WTC11 (cell line): ENCODE results near the gene USH1C. TPM values are rescaled to one million over a fixed set of nuclear protein-coding genes. Genes with fewer than 3 reads are reported as not detected.

ENCODE experiments used
- ATAC-seq: fragments of 200-7000 bp; cut with Tn5 transposase; 2 replicates; pipeline ENCODE4 v1.10.0; 2021; ENCODE audit warnings: mild to moderate bottlenecking, moderate library complexity
- CTCF ChIA-PET: fragments of 300-600 bp; sonication (Branson Sonifier 250); formaldehyde crosslinking; loops from one replicate; lab custom pipeline; 2021; ENCODE audit warnings: antibody characterized with exemption; lab: Charles Lee
- POLR2A ChIA-PET: fragments of 350-600 bp; sonication (Branson Sonifier 250); formaldehyde crosslinking; loops from one replicate; lab custom pipeline; 2021; ENCODE audit warnings: antibody characterized with exemption; lab: Charles Lee
- DNase-seq: peaks from one replicate; pipeline ENCODE4 v3.0.0; 2021; ENCODE audit warnings: low spot score
- H3K27ac Mint-ChIP-seq: 2 replicates; pipeline ENCODE4 v1.8.0; 2021; ENCODE audit warnings: mixed read lengths
- H3K27me3 Mint-ChIP-seq: 2 replicates; pipeline ENCODE4 v1.8.0; 2021; ENCODE audit warnings: low read depth, mild to moderate bottlenecking, moderate library complexity, mixed read lengths
- H3K36me3 Mint-ChIP-seq: 2 replicates; pipeline ENCODE4 v1.8.0; 2021; ENCODE audit warnings: mixed read lengths
- H3K4me1 Mint-ChIP-seq: 2 replicates; pipeline ENCODE4 v1.8.0; 2022; ENCODE audit warnings: mixed read lengths
- H3K4me3 Mint-ChIP-seq: 2 replicates; pipeline ENCODE4 v1.8.0; 2021; ENCODE audit warnings: mild to moderate bottlenecking, moderate library complexity, mixed read lengths
- H3K9me3 Mint-ChIP-seq: 2 replicates; pipeline ENCODE4 v1.8.0; 2021; ENCODE audit warnings: mixed read lengths
- CREM ChIP-seq: sonication (generic); formaldehyde crosslinking; IDR thresholded peaks from 2 replicates; pipeline ENCODE4 v1.8.1; 2022; ENCODE audit warnings: mild to moderate bottlenecking, missing genetic modification reagents, moderate library complexity
- IRF2 ChIP-seq: sonication (generic); formaldehyde crosslinking; IDR thresholded peaks from 2 replicates; pipeline ENCODE4 v1.8.0; 2022; ENCODE audit warnings: low read depth, missing genetic modification reagents, borderline replicate concordance
- NFE2L1 ChIP-seq: sonication (generic); formaldehyde crosslinking; IDR thresholded peaks from 2 replicates; pipeline ENCODE4 v1.8.1; 2023; ENCODE audit warnings: missing genetic modification reagents
- total RNA-seq: library from RNA; stranded (reverse); gene quantifications from 3 replicates; pipeline ENCODE4 v1.2.3, GENCODE V29; 2021
- TF ChIP-seq, protein P1 (sequence below): sonication (generic); formaldehyde crosslinking; IDR thresholded peaks from 2 replicates; pipeline ENCODE4 v1.8.0; 2022; ENCODE audit warnings: mild to moderate bottlenecking, missing genetic modification reagents
- TF ChIP-seq, protein P2 (sequence below): sonication (generic); formaldehyde crosslinking; IDR thresholded peaks from 2 replicates; pipeline ENCODE4 v1.8.1; 2022; ENCODE audit warnings: low read depth, mild to moderate bottlenecking, moderate library complexity, missing genetic modification reagents, borderline replicate concordance
- TF ChIP-seq, protein P3 (sequence below): sonication (generic); formaldehyde crosslinking; IDR thresholded peaks from 2 replicates; pipeline ENCODE4 v1.8.0; 2022; ENCODE audit warnings: missing genetic modification reagents
- TF ChIP-seq, protein P4 (sequence below): sonication (generic); formaldehyde crosslinking; IDR thresholded peaks from 2 replicates; pipeline ENCODE4 v1.8.0; 2022; ENCODE audit warnings: mild to moderate bottlenecking, missing genetic modification reagents
- TF ChIP-seq, protein P5 (sequence below): sonication (generic); formaldehyde crosslinking; IDR thresholded peaks from 2 replicates; pipeline ENCODE4 v1.8.0; 2023; ENCODE audit warnings: mild to moderate bottlenecking, missing genetic modification reagents
- TF ChIP-seq, protein P6 (sequence below): sonication (generic); formaldehyde crosslinking; IDR thresholded peaks from 2 replicates; pipeline ENCODE4 v1.8.1; 2022; ENCODE audit warnings: low read depth, missing genetic modification reagents, borderline replicate concordance
- TF ChIP-seq, protein P7 (sequence below): sonication (generic); formaldehyde crosslinking; IDR thresholded peaks from 2 replicates; pipeline ENCODE4 v1.8.0; 2023; ENCODE audit warnings: missing genetic modification reagents, mild to moderate bottlenecking, borderline replicate concordance

USH1C gene
- total RNA-seq, 1 experiment from 2014 or later: 3.9 TPM

DNA sequence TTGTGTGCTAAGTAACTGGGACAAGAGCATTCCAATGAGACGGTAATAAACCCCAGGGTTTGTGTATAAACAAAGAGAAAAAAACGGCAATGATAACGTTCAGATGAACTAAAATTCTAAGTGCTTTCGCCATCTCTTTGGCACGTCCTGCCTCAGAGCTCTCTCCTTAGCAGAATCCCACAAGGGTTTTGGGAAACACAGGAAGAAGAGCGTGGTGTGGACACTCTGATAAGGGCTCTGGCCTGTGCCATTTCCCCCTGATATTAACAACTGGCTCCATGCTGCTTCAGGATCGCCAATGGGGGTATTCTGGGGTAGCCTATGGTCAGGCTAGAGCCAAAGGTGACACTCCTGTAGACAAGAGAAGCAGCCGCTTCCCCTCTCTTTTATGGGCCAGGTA, 85.9 kb downstream of the USH1C start:
- ChIA-PET POLR2A (no interaction called here), CTCF (interaction anchor here (1.0 to 3.0 kb wide), 10 partner anchors 15 to 308 kb away, joined by 3 to 16 read pairs (median 5); partner anchors contain the start of genes ABCC8 and KCNJ11)
- Mint-ChIP-seq H3K27ac (0 out of 2 replicates have a peak overlapping the region, but pooled peaks have one; percentile 74), H3K4me3 (no peak overlapping the region), H3K27me3 (no peaks in the 10 kb centered on the region), H3K36me3 (no peaks in the 10 kb centered on the region)
- TF ChIP-seq, protein P1, sequence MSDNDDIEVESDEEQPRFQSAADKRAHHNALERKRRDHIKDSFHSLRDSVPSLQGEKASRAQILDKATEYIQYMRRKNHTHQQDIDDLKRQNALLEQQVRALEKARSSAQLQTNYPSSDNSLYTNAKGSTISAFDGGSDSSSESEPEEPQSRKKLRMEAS (CRISPR knock-in tag): no peak
- TF ChIP-seq, protein P2, sequence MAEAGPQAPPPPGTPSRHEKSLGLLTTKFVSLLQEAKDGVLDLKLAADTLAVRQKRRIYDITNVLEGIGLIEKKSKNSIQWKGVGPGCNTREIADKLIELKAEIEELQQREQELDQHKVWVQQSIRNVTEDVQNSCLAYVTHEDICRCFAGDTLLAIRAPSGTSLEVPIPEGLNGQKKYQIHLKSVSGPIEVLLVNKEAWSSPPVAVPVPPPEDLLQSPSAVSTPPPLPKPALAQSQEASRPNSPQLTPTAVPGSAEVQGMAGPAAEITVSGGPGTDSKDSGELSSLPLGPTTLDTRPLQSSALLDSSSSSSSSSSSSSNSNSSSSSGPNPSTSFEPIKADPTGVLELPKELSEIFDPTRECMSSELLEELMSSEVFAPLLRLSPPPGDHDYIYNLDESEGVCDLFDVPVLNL (CRISPR knock-in tag): no peak
- no peak for TF ChIP-seq CREM (CRISPR knock-in tag)
- TF ChIP-seq, protein P3, sequence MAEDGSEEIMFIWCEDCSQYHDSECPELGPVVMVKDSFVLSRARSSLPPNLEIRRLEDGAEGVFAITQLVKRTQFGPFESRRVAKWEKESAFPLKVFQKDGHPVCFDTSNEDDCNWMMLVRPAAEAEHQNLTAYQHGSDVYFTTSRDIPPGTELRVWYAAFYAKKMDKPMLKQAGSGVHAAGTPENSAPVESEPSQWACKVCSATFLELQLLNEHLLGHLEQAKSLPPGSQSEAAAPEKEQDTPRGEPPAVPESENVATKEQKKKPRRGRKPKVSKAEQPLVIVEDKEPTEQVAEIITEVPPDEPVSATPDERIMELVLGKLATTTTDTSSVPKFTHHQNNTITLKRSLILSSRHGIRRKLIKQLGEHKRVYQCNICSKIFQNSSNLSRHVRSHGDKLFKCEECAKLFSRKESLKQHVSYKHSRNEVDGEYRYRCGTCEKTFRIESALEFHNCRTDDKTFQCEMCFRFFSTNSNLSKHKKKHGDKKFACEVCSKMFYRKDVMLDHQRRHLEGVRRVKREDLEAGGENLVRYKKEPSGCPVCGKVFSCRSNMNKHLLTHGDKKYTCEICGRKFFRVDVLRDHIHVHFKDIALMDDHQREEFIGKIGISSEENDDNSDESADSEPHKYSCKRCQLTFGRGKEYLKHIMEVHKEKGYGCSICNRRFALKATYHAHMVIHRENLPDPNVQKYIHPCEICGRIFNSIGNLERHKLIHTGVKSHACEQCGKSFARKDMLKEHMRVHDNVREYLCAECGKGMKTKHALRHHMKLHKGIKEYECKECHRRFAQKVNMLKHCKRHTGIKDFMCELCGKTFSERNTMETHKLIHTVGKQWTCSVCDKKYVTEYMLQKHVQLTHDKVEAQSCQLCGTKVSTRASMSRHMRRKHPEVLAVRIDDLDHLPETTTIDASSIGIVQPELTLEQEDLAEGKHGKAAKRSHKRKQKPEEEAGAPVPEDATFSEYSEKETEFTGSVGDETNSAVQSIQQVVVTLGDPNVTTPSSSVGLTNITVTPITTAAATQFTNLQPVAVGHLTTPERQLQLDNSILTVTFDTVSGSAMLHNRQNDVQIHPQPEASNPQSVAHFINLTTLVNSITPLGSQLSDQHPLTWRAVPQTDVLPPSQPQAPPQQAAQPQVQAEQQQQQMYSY (CRISPR knock-in tag): no peak
- TF ChIP-seq, protein P4, sequence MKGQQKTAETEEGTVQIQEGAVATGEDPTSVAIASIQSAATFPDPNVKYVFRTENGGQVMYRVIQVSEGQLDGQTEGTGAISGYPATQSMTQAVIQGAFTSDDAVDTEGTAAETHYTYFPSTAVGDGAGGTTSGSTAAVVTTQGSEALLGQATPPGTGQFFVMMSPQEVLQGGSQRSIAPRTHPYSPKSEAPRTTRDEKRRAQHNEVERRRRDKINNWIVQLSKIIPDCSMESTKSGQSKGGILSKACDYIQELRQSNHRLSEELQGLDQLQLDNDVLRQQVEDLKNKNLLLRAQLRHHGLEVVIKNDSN: no peak
- TF ChIP-seq, all 79 proteins: peak for 0
- H3K4me1 Mint-ChIP-seq: peaks cover 21% of the 10 kb centered on the region
- H3K9me3 Mint-ChIP-seq: no peaks in the 10 kb centered on the region
- ATAC-seq: no peak
- DNase-seq: no peak

DNA sequence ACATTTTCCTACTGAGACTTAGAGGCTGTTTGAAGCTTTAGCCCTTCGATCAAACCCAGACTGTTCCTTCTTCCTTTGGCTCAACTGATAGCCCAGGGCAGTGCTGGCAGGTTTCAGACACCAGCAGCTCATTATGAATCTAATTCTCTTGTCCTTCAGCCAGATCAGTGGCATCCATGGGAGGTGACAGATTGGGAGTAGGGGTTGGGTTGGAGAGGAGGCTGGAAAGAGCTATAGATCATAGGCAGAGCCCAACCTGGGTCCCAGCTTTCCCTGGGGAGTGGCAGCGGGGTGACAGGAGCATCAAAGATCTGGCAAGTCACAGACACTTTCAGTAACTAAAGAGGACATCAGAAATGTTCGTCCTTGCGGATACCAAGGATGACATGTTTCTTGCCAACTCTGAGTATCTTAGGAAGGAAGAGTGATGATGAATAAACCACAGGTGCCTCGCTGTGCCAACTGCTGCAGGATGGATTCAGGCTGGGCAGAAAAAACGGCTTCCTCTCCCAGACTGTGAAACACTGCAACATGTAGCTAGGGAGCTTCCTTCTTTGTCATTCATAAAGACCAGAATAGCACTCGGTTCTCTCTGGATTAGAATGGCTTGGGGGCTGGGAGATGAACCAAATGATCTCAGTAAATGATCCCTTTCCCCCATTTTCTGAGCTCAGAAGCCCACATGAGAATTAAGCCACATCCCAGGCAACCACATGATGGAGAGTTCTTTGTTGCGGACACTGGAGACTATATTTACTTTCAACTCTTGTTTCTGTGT, 86.6 kb downstream of the USH1C start:
- CTCF ChIA-PET: interaction anchor here (0.7 to 3.0 kb wide), 12 partner anchors 16 to 309 kb away, joined by 3 to 16 read pairs (median 4); partner anchors contain the start of genes ABCC8 and KCNJ11
- Mint-ChIP-seq H3K27me3 (no peaks in the 10 kb centered on the region; the same call in 1 of the 2 replicates), H3K36me3 (peaks cover 3% of the 10 kb centered on the region; the same call in 1 of the 2 replicates), H3K4me1 (peaks cover 21% of the 10 kb centered on the region), H3K4me3 (no peak overlapping the region), H3K9me3 (peaks cover 3% of the 10 kb centered on the region), H3K27ac (no peak overlapping the region)
- POLR2A ChIA-PET: interaction anchor here (0.5 to 1.1 kb wide), 3 partner anchors 19 to 237 kb away, joined by 3 to 4 read pairs (median 4); no protein-coding TSS in a partner anchor
- ATAC-seq (peak; percentile 77), DNase-seq (no peak)
- TF ChIP-seq IRF2 (CRISPR knock-in tag) (no peak), NFE2L1 (CRISPR knock-in tag) (no peak)
- TF ChIP-seq, protein P5, sequence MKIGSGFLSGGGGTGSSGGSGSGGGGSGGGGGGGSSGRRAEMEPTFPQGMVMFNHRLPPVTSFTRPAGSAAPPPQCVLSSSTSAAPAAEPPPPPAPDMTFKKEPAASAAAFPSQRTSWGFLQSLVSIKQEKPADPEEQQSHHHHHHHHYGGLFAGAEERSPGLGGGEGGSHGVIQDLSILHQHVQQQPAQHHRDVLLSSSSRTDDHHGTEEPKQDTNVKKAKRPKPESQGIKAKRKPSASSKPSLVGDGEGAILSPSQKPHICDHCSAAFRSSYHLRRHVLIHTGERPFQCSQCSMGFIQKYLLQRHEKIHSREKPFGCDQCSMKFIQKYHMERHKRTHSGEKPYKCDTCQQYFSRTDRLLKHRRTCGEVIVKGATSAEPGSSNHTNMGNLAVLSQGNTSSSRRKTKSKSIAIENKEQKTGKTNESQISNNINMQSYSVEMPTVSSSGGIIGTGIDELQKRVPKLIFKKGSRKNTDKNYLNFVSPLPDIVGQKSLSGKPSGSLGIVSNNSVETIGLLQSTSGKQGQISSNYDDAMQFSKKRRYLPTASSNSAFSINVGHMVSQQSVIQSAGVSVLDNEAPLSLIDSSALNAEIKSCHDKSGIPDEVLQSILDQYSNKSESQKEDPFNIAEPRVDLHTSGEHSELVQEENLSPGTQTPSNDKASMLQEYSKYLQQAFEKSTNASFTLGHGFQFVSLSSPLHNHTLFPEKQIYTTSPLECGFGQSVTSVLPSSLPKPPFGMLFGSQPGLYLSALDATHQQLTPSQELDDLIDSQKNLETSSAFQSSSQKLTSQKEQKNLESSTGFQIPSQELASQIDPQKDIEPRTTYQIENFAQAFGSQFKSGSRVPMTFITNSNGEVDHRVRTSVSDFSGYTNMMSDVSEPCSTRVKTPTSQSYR: no peak
- TF ChIP-seq, protein P3 (CRISPR knock-in tag): no peak
- TF ChIP-seq, protein P6, sequence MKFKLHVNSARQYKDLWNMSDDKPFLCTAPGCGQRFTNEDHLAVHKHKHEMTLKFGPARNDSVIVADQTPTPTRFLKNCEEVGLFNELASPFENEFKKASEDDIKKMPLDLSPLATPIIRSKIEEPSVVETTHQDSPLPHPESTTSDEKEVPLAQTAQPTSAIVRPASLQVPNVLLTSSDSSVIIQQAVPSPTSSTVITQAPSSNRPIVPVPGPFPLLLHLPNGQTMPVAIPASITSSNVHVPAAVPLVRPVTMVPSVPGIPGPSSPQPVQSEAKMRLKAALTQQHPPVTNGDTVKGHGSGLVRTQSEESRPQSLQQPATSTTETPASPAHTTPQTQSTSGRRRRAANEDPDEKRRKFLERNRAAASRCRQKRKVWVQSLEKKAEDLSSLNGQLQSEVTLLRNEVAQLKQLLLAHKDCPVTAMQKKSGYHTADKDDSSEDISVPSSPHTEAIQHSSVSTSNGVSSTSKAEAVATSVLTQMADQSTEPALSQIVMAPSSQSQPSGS: no peak
- TF ChIP-seq, protein P7, sequence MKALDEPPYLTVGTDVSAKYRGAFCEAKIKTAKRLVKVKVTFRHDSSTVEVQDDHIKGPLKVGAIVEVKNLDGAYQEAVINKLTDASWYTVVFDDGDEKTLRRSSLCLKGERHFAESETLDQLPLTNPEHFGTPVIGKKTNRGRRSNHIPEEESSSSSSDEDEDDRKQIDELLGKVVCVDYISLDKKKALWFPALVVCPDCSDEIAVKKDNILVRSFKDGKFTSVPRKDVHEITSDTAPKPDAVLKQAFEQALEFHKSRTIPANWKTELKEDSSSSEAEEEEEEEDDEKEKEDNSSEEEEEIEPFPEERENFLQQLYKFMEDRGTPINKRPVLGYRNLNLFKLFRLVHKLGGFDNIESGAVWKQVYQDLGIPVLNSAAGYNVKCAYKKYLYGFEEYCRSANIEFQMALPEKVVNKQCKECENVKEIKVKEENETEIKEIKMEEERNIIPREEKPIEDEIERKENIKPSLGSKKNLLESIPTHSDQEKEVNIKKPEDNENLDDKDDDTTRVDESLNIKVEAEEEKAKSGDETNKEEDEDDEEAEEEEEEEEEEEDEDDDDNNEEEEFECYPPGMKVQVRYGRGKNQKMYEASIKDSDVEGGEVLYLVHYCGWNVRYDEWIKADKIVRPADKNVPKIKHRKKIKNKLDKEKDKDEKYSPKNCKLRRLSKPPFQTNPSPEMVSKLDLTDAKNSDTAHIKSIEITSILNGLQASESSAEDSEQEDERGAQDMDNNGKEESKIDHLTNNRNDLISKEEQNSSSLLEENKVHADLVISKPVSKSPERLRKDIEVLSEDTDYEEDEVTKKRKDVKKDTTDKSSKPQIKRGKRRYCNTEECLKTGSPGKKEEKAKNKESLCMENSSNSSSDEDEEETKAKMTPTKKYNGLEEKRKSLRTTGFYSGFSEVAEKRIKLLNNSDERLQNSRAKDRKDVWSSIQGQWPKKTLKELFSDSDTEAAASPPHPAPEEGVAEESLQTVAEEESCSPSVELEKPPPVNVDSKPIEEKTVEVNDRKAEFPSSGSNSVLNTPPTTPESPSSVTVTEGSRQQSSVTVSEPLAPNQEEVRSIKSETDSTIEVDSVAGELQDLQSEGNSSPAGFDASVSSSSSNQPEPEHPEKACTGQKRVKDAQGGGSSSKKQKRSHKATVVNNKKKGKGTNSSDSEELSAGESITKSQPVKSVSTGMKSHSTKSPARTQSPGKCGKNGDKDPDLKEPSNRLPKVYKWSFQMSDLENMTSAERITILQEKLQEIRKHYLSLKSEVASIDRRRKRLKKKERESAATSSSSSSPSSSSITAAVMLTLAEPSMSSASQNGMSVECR (CRISPR knock-in tag): no peak
